GM12892 (cell line): Measurements from ENCODE around the gene PM20D2.

Source experiments
- POLR2A ChIP-seq: IDR thresholded peaks from 2 replicates; pipeline ENCODE4 v1.6.1; 2011; ENCODE audit warnings: low read depth, low read length, control low read depth
- POLR2AphosphoS5 ChIP-seq: IDR thresholded peaks from 2 replicates; pipeline ENCODE4 v1.6.1; 2011; ENCODE audit warnings: low read depth, low read length, control low read depth

DNA sequence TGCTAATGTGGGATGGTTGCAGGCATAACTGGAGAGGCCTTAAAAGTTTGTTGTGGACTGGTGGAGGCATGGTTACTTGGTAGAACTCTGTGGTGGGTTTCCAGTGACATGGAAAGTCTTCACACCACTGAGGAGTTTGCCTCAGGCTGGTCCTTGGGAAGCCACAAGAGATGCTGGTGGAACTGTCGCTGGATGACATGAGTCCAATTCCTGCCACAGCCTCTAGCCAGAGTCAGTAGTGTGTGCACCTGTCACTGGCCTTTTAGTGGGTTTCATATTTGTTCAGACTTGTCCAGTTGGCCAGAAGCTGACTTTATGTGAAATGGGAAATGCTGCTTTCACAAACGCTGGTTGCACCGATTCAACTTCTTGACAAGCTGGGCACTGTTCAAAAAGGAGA lies 14.3 kb upstream of the PM20D2 start:
- no peak for TF ChIP-seq POLR2A
- TF ChIP-seq POLR2AphosphoS5: no peak
